ENCODE results near the gene APLN. TPM values are rescaled to one million over a fixed set of nuclear protein-coding genes. Genes with fewer than 3 reads are reported as not detected.

Gene APLN
- polyA plus RNA-seq, 10 donors: 10.2 to 23.3 (median 16.5) TPM

GRCh38 chrX:129646566-129647417, 8.0 kb downstream of the APLN start:
- peak in 1 of 3 donors; percentile 16 for DNase-seq

DNA sequence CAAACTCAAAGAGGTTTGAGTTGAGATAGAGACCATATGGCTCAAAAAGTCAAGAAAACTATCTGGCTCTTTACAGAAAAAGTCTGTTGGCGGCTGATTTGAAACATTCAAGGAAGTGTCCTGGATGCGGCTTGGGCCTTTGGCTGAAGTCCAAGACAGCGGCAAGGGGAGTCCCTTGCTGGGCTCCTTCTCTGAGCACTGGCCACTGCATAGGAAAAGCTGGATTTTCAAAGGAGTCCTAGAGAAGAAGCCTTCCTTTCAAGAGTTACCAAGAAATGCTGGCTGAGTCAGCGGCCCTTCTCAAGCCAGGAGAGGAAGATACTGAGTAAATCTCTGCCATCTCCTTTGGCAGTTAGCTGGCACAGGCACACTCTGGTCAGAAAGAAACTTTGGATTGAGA, 12.1 kb downstream of the APLN start:
- peak in 2 of 3 donors; percentile 24 to 40 for DNase-seq

DNA sequence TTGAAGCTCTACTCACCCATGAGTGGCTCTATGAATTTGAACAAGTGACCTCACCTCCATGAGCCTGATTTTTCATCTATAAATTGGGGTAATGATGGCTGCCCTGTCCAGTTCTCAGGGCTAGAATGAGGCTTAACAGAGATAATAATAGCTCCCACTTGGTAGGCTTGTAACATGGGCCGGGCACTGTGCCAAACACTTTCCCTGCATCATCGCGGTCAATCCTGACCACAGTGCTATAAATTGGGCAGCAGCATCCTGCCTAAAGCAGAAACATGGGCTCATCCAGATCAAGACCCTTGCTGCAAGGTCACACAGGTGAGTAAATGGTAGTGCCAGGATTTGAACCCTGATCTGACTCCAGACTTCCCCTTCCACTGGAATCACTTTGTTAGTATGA, 12.8 kb downstream of the APLN start:
- no peak for DNase-seq

DNA sequence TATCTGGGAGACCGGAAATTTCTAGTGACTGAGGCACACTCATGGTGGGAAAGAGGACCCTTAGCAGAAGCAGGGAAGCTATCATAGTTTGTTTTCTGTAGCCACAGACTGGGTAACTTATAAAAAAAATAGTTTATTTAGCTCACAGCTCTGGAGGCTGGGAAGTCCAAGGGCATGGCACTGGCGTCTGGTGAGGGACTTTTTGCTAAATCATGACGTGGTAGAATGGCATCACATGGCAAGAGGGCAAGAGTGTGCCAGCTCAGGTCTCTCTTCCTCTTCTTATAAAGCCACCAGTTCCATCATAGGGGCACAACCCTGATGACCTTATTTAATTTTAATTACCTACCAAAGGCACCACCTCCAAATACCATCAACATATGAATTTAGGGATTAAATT, 13.3 kb downstream of the APLN start:
- no peak for DNase-seq

DNA sequence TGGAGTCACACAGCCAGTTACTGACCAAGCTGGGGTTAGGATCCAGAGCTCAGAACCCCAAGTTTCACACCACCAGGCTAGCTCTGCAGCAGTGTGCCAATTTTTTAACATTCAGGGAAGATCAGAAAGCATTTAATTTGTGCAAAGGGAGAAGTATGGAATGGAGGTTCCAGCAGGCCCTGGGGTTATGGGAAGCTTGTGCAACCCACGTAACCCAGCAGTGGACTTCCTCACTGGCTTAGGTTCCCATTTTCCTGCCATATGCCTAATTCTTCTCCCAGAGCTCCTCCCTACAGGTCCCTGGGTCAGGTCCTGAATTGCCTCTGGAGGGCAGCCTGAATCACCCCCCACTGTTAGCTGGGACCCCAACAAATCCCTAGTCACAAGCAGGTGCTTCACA, 14.0 kb downstream of the APLN start:
- no peak for DNase-seq

GRCh38 chrX:129638917-129639316, 15.8 kb downstream of the APLN start:
- no peak for DNase-seq

DNA sequence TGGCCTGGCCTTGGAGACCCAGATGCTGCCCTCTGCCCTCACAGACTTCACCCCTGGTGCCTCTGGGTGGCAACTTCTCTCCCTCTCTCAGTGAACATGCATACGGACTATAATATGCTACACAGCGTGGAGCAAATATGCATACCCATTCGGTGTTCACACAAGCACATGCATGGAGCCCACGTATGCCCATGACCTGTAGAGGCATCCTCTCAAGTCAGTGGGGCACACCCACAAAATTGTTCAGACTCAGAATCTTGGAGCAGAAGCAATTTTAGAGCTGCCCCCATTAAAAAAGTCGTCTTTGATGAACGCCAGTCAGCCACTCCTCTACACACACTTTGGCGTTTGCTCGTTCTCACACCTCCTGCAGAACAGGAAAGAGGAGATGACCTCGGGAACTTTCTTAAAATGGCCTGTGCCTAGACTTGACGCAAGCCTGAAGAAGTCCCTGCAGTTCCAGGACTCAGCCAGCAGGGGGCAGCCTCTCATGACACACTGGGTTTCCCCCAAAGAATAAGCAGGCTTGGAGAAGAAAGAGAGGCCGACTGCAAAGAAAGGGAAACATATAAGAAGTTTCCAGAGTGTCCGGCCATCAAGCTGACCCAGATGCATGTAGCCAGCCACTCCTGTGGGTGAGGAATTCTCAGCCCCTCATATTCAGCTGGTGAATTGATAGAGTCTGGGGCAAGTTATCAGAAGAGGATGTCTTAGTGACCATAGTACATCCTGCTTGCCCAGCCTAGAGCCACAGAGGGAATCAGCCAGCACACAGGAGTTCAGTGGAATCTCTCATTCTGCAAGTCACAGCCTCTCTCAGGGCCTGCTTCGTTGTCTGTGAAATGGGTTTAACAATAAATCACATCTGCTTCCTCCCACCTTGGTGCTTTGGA, 17.3 kb downstream of the APLN start:
- peak; percentile 42 to 77 (median 59) for DNase-seq

GRCh38 chrX:129636175-129636681, 18.5 kb downstream of the APLN start:
- DNase-seq: no peak

GRCh38 chrX:129634541-129634940, 20.2 kb downstream of the APLN start:
- no peak for DNase-seq

GRCh38 chrX:129632443-129632842, 22.3 kb downstream of the APLN start:
- DNase-seq: peak in 1 of 3 donors; percentile 37

GRCh38 chrX:129631849-129632248, 22.9 kb downstream of the APLN start:
- no peak for DNase-seq

- DNase-seq: peak in 2 of 3 donors; percentile 30 to 41
These were observed 24.9 kb downstream of the APLN start for GRCh38 chrX:129629837-129630236.

DNA sequence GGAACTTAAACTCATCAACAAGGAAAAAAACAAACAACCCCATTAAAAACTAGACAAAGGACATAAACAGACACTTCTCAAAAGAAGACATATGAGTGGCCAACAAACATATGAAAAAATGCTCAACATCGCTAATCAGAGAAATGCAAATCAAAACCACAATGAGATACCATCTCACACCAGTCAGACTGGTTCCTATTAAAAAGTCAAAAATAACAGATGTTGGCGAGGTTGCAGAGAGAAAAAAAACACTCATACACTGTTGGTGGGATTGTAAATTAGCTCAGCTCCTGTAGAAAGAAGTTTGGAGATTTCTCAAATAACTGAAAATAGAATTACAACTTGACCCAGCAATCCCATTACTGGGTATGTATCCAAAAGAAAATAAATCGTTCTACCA, 28.7 kb downstream of the APLN start:
- DNase-seq: no peak

- DNase-seq: peak in 2 of 3 donors; percentile 37 to 49
These were observed 31.9 kb downstream of the APLN start for GRCh38 chrX:129622757-129623301.

DNA sequence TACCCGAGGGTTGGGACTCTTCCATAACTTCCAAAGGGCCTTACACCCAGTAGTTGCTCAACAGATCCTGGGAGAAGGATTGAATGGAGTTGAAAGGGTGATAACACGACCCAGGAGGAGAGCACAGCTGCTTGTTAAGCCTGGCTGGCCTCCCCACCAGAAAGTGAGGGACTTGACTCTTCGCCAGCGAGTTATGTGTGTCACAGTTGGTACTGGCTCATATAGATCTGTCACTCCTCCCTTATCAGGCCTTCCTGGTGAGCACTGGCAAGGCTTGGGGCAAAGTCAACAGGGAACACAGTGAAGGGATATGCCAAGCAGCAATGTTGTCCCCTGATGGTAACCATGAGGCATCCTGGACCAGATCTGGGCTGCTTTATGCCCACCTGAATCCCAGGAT, 35.8 kb downstream of the APLN start:
- DNase-seq: peak in 2 of 3 donors; percentile 22 to 38

- DNase-seq: no peak
These were observed 37.3 kb downstream of the APLN start for GRCh38 chrX:129617420-129617819.

GRCh38 chrX:129614481-129615255, 40.1 kb downstream of the APLN start:
- no peak for DNase-seq

DNA sequence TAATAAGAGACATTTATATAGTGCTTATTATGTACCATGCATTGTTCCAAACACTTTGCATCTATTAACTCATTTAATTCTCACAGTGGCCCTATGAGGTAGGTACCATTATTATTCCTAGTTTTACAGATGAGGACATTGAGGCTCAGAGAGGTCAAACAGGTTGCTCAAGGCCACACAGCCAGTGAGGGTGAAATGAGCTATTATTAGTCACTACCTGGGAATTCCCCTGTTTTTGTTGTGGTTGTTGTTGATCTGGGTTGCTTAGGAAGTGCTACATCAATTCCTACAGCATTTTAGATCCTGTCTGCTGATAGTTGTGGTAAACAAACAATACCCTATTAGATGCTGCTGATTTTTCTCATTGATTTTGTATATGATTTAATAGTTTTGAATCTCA, 41.2 kb downstream of the APLN start:
- no peak for DNase-seq

DNA sequence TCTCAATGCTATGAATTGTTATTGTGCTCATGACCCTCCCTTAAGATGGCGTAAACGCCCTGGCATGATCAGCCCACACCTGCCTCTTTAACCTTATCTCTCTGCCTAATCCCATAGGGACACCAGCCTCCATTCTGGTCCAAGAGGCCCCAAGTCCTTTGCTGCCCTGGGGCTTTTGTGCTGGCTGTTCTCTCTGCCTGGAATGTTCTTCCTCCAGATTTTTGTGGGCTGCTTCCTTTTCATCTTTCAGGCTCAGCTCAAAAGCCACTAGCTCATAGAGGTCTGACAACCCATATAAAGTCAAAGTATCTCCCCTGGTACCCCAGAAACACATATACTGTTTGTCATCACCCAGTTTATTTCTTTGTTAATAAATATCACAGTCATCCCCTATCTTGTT, 42.4 kb downstream of the APLN start:
- no peak for DNase-seq

DNA sequence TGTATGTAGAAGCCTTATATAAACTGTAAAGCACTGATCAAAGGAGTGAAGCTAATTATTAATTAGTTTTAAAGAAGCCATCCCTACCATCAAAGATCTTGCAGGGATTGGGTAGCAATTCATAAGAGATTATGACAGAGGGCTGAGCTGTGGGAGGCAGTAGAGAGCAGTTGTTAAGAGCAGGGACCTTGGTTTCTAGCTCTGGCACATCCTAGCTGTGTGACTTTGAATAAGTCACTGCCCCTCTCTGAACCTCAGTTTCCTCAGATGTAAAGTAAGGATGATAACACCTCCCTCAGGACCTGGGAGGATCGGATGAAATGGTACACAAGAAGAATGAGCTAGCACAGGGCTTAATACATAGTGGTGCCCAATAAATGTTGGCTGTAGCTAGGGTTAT, 45.4 kb downstream of the APLN start:
- DNase-seq: no peak

- no peak for DNase-seq
These were observed 46.3 kb downstream of the APLN start for GRCh38 chrX:129608496-129608895.
